Endothelial cell of umbilical vein (primary cell): ENCODE results near the gene PTGER3. TPM values are rescaled to one million over a fixed set of nuclear protein-coding genes. Genes with fewer than 3 reads are reported as not detected.

Experiments used
- BruUV-seq: library from RNA; stranded (reverse); fragments of 400-500 nt; replicated peaks from 2 replicates; lab custom pipeline; 2021; lab: Mats Ljungman, UMichigan
- CTCF ChIA-PET: fragments of 300-600, 350-600 bp; sonication (Branson Sonifier 250); formaldehyde crosslinking; loops from one replicate; lab custom pipeline; 2021; ENCODE audit warnings: antibody characterized with exemption, inconsistent platforms; lab: Charles Lee
- POLR2A ChIA-PET: fragments of 300-600, 350-600 bp; sonication (Branson Sonifier 250); formaldehyde crosslinking; loops from one replicate; lab custom pipeline; 2021; ENCODE audit warnings: antibody characterized with exemption, inconsistent platforms; lab: Charles Lee
- DNase-seq: peaks from one replicate; pipeline ENCODE4 v3.0.0-alpha.2; 2011; ENCODE audit warnings: low read depth, low spot score
- FAIRE-seq: peaks from 2 replicates; lab custom pipeline; 2011; peaks lifted over from hg19 to GRCh38; lab: Jason Lieb, UNC
- H2AFZ ChIP-seq: 2 replicates; pipeline ENCODE4 v1.6.0; 2012; ENCODE audit warnings: low read depth, low read length, control low read depth, inconsistent platforms
- H3K27ac ChIP-seq: 2 replicates; pipeline ENCODE4 v1.5.1; 2011; ENCODE audit warnings: low read depth, mild to moderate bottlenecking, control low read depth, low read length, moderate library complexity; ENCODE audit not compliant: insufficient read depth
- H3K27me3 ChIP-seq, 2 experiments: 2 replicates each; pipeline versions ENCODE4 v1.6.0 to v1.6.1; 2011; ENCODE audit warnings: low read length in 2 of 2, mixed read lengths in 1 of 2; ENCODE audit not compliant: control insufficient read depth in 2 of 2, insufficient read depth in 2 of 2
- H3K36me3 ChIP-seq, 2 experiments: 2 replicates in 1 of 2; 3 replicates in 1 of 2; pipeline ENCODE4 v1.5.1; 2011; ENCODE audit warnings: low read length in 2 of 2, mild to moderate bottlenecking in 1 of 2, moderate library complexity in 1 of 2; ENCODE audit not compliant: control insufficient read depth in 2 of 2, insufficient read depth in 2 of 2; ENCODE audit errors: extremely low read depth in 1 of 2
- H3K4me1 ChIP-seq: 3 replicates; pipeline ENCODE4 v1.5.1; 2011; ENCODE audit warnings: mild to moderate bottlenecking, low read length; ENCODE audit not compliant: control insufficient read depth, insufficient read depth; ENCODE audit errors: extremely low read depth
- H3K4me2 ChIP-seq: 2 replicates; pipeline ENCODE4 v1.6.1; 2011; ENCODE audit warnings: low read length, control low read depth, mixed read lengths; ENCODE audit not compliant: insufficient read depth
- H3K4me3 ChIP-seq, 3 experiments: fragments of 200-600 bp in 1 of 3; sonication (generic), shearing (Covaris generic) in 1 of 3; replicated peaks in 1 of 3; 2 replicates each; pipeline ENCODE4 v1.5.1; 2011 to 2016; ENCODE audit warnings: control low read depth in 3 of 3, low read length in 3 of 3, mild to moderate bottlenecking in 2 of 3, inconsistent platforms in 1 of 3, low read depth in 1 of 3, moderate library complexity in 1 of 3; ENCODE audit not compliant: insufficient read depth in 1 of 3
- H3K79me2 ChIP-seq: 2 replicates; pipeline ENCODE4 v1.6.0; 2012; ENCODE audit warnings: low read length, inconsistent platforms; ENCODE audit not compliant: control insufficient read depth, insufficient read depth
- H3K9ac ChIP-seq: replicated peaks from 2 replicates; pipeline ENCODE3; 2011; ENCODE audit warnings: low read length, control low read depth; ENCODE audit not compliant: insufficient read depth; ENCODE audit errors: extremely low read depth
- H3K9me1 ChIP-seq: replicated peaks from 3 replicates; pipeline ENCODE4 v1.6.0; 2011; ENCODE audit warnings: mild to moderate bottlenecking, low read length; ENCODE audit not compliant: control insufficient read depth, insufficient read depth; ENCODE audit errors: extremely low read depth
- H3K9me3 ChIP-seq: replicated peaks from 2 replicates; pipeline ENCODE4 v1.5.1; 2012; ENCODE audit warnings: low read length, inconsistent platforms; ENCODE audit not compliant: control insufficient read depth, insufficient read depth
- H4K20me1 ChIP-seq: replicated peaks from 2 replicates; pipeline ENCODE3; 2011; ENCODE audit warnings: mild to moderate bottlenecking, low read length; ENCODE audit not compliant: control insufficient read depth, insufficient read depth; ENCODE audit errors: extremely low read depth
- EZH2 ChIP-seq: IDR thresholded peaks from 2 replicates; pipeline ENCODE4 v1.6.1; 2012; ENCODE audit warnings: borderline replicate concordance, low read depth, mild to moderate bottlenecking, moderate library complexity, low read length, inconsistent platforms; ENCODE audit not compliant: severe bottlenecking
- FOS ChIP-seq: IDR thresholded peaks from 2 replicates; pipeline ENCODE4 v1.6.1; 2011; ENCODE audit warnings: mild to moderate bottlenecking, low read length, moderate library complexity, borderline replicate concordance; ENCODE audit not compliant: insufficient read depth
- GATA2 ChIP-seq: IDR thresholded peaks from 2 replicates; pipeline ENCODE4 v1.7.0; 2011; ENCODE audit warnings: low read depth, mild to moderate bottlenecking, moderate library complexity, mixed read lengths, low read length; ENCODE audit not compliant: insufficient read length, insufficient read depth
- JUN ChIP-seq: IDR thresholded peaks from 2 replicates; pipeline ENCODE4 v1.6.1; 2011; ENCODE audit warnings: borderline replicate concordance, low read depth; ENCODE audit not compliant: insufficient read length, insufficient read depth
- MYC ChIP-seq: IDR thresholded peaks from one replicate; pipeline ENCODE4 v1.6.1; 2011; ENCODE audit warnings: mild to moderate bottlenecking, low read depth, low read length
- POLR2A ChIP-seq: IDR thresholded peaks from 2 replicates; pipeline ENCODE4 v1.6.1; 2012; ENCODE audit warnings: low read depth, mild to moderate bottlenecking, control low read depth, low read length
- POLR2AphosphoS5 ChIP-seq: IDR thresholded peaks from 2 replicates; pipeline ENCODE4 v1.6.1; 2012; ENCODE audit warnings: low read depth, mild to moderate bottlenecking, control low read depth, low read length, moderate library complexity; ENCODE audit not compliant: insufficient read depth
- dilution Hi-C: fragments of 300-500 bp; cut with MboI; formaldehyde crosslinking; loops from one replicate; pipeline ENCODE4 v1.15.0; 2019; ENCODE audit warnings: low sequenced_read_pairs; ENCODE audit not compliant: extremely low pct_ligation_motif_present
- intact Hi-C: fragments of 100-400 bp; cut with micrococcal nuclease; formaldehyde crosslinking; loops from one replicate; pipeline ENCODE4 v1.10.0; 2022
- polyA plus RNA-seq, 4 experiments: library from polyadenylated mRNA; depleted of rRNA in 3 of 4; stranded (reverse) in 3 of 4; unstranded in 1 of 4; fragments of >200 nt; gene quantifications; 2 replicates each; pipeline versions ENCODE4 v1.2.1 to v1.2.3, GENCODE V29; 2011 to 2012; ENCODE audit warnings: missing spikeins in 1 of 4
- total RNA-seq: library from RNA; stranded (reverse); gene quantifications from 2 replicates; pipeline ENCODE4 v1.2.3, GENCODE V29; 2021
- TF ChIP-seq, protein P1 (sequence below), 2 donors: IDR thresholded peaks; 1 replicate in 1 of 2; 2 replicates in 1 of 2; pipeline ENCODE4 v1.5.1; 2011; ENCODE audit warnings: low read length in 2 of 2, mild to moderate bottlenecking in 2 of 2, moderate library complexity in 2 of 2, control low read depth in 1 of 2, inconsistent platforms in 1 of 2, low read depth in 1 of 2; ENCODE audit not compliant: insufficient read depth in 1 of 2; ENCODE audit errors: extremely low read depth in 1 of 2
- TF ChIP-seq, protein P2 (sequence below): IDR thresholded peaks from 2 replicates; pipeline ENCODE4 v1.6.1; 2011; ENCODE audit not compliant: insufficient read depth, insufficient read length

PTGER3 gene
- total and polyA plus RNA-seq, 2 donors (not counting 3 experiments of a cell fraction or from before 2014, with no cell fraction given) = 0.01 TPM; not detected in 1

DNA sequence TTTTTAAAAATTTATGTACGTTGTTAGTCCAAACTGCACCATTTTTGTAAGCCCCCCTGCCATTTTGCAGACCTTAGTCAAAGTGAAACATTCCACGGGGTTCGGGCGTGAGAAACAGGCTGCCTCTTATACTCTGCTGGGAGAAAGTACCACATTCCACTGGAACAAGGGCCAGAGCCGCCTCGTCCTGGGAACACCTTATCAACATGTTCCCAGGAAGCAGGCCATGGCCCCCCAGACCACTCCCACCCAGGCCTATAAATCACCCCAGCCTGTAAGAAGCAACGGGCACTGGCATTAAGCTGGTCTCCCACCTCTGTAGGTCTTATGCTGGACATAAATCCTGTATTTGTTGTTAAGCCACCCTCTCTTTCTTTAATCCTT lies 34.1 kb upstream of the PTGER3 start:
- intact Hi-C loops (loop anchor here (1.0 kb wide), 3 partner anchors 670 to 1203 kb away; partner anchors contain the start of genes CTH and LRRC40), dilution Hi-C loops (no loop called here)
- Histone ChIP-seq H4K20me1 (peaks cover 3% of the 10 kb centered on the region), H2AFZ (peak overlapping the region; percentile 67), H3K9me3 (no peaks in the 10 kb centered on the region), H3K4me3 (peak overlapping the region in 1 of 3 experiments; percentile 100), H3K36me3 (peaks cover under 1 to 4% of the 10 kb centered on the region in 2 experiments), H3K4me1 (peaks cover 18% of the 10 kb centered on the region), H3K27me3 (no peaks in the 10 kb centered on the region), H3K4me2 (peak overlapping the region; percentile 66), H3K79me2 (peaks cover 38% of the 10 kb centered on the region), H3K9ac (no peak overlapping the region), H3K27ac (no peak overlapping the region), H3K9me1 (no peaks in the 10 kb centered on the region)
- BruUV-seq = TSS peak; percentile 97
- no peak for DNase-seq
- FAIRE-seq = no peak
- no peak for TF ChIP-seq FOS
- TF ChIP-seq MYC = no peak
- TF ChIP-seq JUN = no peak
- TF ChIP-seq, protein P1, sequence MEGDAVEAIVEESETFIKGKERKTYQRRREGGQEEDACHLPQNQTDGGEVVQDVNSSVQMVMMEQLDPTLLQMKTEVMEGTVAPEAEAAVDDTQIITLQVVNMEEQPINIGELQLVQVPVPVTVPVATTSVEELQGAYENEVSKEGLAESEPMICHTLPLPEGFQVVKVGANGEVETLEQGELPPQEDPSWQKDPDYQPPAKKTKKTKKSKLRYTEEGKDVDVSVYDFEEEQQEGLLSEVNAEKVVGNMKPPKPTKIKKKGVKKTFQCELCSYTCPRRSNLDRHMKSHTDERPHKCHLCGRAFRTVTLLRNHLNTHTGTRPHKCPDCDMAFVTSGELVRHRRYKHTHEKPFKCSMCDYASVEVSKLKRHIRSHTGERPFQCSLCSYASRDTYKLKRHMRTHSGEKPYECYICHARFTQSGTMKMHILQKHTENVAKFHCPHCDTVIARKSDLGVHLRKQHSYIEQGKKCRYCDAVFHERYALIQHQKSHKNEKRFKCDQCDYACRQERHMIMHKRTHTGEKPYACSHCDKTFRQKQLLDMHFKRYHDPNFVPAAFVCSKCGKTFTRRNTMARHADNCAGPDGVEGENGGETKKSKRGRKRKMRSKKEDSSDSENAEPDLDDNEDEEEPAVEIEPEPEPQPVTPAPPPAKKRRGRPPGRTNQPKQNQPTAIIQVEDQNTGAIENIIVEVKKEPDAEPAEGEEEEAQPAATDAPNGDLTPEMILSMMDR (IDR thresholded peaks at IDR 0.05; ENCODE audit: extremely low read depth in 1 of 2, insufficient read depth in 1 of 2, low read depth in 1 of 2, low read length in 2 of 2) = no peak
- TF ChIP-seq POLR2AphosphoS5 = no peak
- no peak for TF ChIP-seq POLR2A
- TF ChIP-seq, protein P2, sequence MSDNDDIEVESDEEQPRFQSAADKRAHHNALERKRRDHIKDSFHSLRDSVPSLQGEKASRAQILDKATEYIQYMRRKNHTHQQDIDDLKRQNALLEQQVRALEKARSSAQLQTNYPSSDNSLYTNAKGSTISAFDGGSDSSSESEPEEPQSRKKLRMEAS = no peak
- no peak for TF ChIP-seq EZH2
- TF ChIP-seq GATA2 = no peak
- CTCF ChIA-PET = interaction anchor here (1.0 kb wide), 1 partner anchor 9 kb away, joined by 4 read pairs; no protein-coding TSS in a partner anchor
- POLR2A ChIA-PET = no interaction called here
